Progenitor cell of endocrine pancreas (in vitro differentiated cells): ENCODE results near the gene TMEM59L. TPM values are rescaled to one million over a fixed set of nuclear protein-coding genes. Genes with fewer than 3 reads are reported as not detected.
A peak's percentile ranks its signal among the peaks of the same experiment; 100 is the strongest.

Source experiments
- DNase-seq: peaks from one replicate; pipeline ENCODE4 v3.0.0; 2021; ENCODE audit warnings: low spot score; ENCODE audit not compliant: unreplicated experiment
- H3K27ac Mint-ChIP-seq: 2 replicates; pipeline ENCODE4 v1.8.0; 2021; ENCODE audit warnings: mild to moderate bottlenecking, moderate library complexity, mixed read lengths
- H3K27me3 Mint-ChIP-seq: 2 replicates; pipeline ENCODE4 v1.8.0; 2021; ENCODE audit warnings: mixed read lengths
- H3K36me3 Mint-ChIP-seq: 2 replicates; pipeline ENCODE4 v1.8.0; 2022; ENCODE audit warnings: mixed read lengths; ENCODE audit not compliant: insufficient read depth
- H3K4me1 Mint-ChIP-seq: 2 replicates; pipeline ENCODE4 v1.8.0; 2021; ENCODE audit warnings: low read depth, mixed read lengths
- H3K4me3 Mint-ChIP-seq: 2 replicates; pipeline ENCODE4 v1.8.0; 2021; ENCODE audit warnings: low read depth, mild to moderate bottlenecking, moderate library complexity, mixed read lengths
- H3K9me3 Mint-ChIP-seq: 2 replicates; pipeline ENCODE4 v1.8.0; 2021; ENCODE audit warnings: low read depth, mixed read lengths
- total RNA-seq: library from RNA; stranded (reverse); gene quantifications from 2 replicates; pipeline ENCODE4 v1.2.1, GENCODE V29; 2021
- TF ChIP-seq, protein P1 (sequence below): fragments of 200-600 bp; sonication (generic); IDR thresholded peaks from one replicate; pipeline ENCODE4 v1.5.0; 2021; ENCODE audit warnings: antibody characterized with exemption, mild to moderate bottlenecking; ENCODE audit not compliant: unreplicated experiment

Gene TMEM59L
- total RNA-seq, 1 donor from 2014 or later, result 6.4 TPM

DNA sequence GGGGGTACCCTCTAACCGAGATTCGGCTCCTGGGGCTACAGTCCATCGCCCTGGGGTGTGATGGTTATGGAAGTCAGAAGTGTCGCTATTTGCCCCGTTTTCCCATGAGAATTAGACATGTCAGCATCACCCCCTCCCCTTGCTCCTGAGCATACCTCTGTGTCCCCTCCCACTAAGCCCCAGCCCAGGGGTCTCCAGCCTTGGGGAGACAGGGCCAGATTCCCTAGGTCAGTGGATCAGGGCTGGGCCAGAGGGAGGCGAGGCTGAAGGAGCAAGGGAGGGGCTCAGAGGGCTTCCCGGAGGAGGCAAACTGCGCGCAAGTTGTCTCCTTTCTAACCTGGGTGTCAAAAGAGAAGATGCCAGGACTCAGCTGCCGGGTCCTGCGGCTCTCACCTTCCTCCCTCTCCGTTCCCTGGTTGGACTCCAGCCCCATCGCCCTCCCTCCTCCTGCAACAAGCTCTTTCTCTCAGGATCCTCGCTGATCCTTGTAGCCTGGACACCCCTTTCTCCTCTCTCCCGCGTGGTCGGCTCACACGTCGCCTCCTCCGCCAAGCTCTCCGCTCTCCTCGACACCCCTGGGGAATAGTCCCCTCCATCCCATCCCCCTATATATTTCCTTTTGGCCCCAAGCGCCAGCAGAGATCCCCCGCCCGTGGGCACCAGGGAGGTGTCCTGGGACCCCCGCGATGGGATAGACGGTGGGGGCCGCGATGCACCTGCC, 459 bp upstream of the TMEM59L start:
- peak overlapping the region; percentile 62 for H3K27ac Mint-ChIP-seq
- H3K4me3 Mint-ChIP-seq, result peak overlapping the region; percentile 63
- TF ChIP-seq, protein P1, sequence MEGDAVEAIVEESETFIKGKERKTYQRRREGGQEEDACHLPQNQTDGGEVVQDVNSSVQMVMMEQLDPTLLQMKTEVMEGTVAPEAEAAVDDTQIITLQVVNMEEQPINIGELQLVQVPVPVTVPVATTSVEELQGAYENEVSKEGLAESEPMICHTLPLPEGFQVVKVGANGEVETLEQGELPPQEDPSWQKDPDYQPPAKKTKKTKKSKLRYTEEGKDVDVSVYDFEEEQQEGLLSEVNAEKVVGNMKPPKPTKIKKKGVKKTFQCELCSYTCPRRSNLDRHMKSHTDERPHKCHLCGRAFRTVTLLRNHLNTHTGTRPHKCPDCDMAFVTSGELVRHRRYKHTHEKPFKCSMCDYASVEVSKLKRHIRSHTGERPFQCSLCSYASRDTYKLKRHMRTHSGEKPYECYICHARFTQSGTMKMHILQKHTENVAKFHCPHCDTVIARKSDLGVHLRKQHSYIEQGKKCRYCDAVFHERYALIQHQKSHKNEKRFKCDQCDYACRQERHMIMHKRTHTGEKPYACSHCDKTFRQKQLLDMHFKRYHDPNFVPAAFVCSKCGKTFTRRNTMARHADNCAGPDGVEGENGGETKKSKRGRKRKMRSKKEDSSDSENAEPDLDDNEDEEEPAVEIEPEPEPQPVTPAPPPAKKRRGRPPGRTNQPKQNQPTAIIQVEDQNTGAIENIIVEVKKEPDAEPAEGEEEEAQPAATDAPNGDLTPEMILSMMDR, result no peak
- H3K27me3 Mint-ChIP-seq, result peaks cover 67% of the 10 kb centered on the region
- no peaks in the 10 kb centered on the region for H3K36me3 Mint-ChIP-seq
- no peak for DNase-seq
- H3K4me1 Mint-ChIP-seq, result peaks cover 24% of the 10 kb centered on the region
- H3K9me3 Mint-ChIP-seq, result no peaks in the 10 kb centered on the region

DNA sequence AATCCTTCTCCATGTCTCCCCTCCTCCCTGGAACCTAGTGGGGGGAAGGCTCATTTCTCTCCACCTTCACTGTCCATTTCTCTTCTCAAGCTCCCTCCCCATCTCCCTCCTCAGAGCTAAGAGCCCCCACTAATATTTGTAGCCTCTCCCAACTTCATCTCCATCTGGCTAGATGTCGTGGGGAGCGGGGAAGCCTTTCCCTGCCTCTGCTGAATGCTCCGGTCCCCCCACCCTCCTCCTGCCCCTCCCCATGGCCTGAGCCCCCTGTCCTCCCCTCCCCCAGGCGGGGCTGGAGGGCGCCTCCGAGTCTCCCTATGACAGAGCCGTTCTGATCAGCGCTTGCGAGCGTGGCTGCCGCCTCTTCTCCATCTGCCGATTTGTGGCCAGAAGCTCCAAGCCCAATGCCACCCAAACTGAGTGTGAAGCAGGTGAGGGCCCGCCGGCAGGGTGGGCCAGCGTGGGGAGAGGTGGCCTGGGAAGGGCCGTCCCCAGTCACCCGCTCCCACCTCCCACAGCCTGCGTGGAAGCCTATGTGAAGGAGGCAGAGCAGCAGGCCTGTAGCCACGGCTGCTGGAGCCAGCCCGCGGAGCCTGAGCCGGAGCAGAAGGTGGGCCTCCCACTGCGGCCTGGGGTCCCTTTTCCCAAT, 1.0 kb downstream of the TMEM59L start:
- Mint-ChIP-seq H3K36me3 (no peaks in the 10 kb centered on the region), H3K27ac (no peak overlapping the region), H3K9me3 (peaks cover 4% of the 10 kb centered on the region), H3K27me3 (peaks cover 59% of the 10 kb centered on the region), H3K4me1 (peaks cover 22% of the 10 kb centered on the region), H3K4me3 (peak overlapping the region; percentile 56)
- DNase-seq, result no peak
- TF ChIP-seq, protein P1, result no peak

- no peak overlapping the region for H3K27ac Mint-ChIP-seq
- TF ChIP-seq, protein P1, result no peak
- H3K9me3 Mint-ChIP-seq, result peaks cover 4% of the 10 kb centered on the region
- H3K27me3 Mint-ChIP-seq, result peaks cover 53% of the 10 kb centered on the region
- no peak overlapping the region for H3K4me3 Mint-ChIP-seq
- no peak for DNase-seq
- H3K4me1 Mint-ChIP-seq, result peaks cover 9% of the 10 kb centered on the region
- H3K36me3 Mint-ChIP-seq, result no peaks in the 10 kb centered on the region
Observed at GRCh38 chr19:18616023-18616422, 3.4 kb downstream of the TMEM59L start.

- DNase-seq, result no peak
- Mint-ChIP-seq H3K27ac (no peak overlapping the region), H3K27me3 (peaks cover 45% of the 10 kb centered on the region), H3K36me3 (no peaks in the 10 kb centered on the region), H3K4me3 (no peak overlapping the region), H3K9me3 (peaks cover 4% of the 10 kb centered on the region), H3K4me1 (peaks cover 4% of the 10 kb centered on the region)
- TF ChIP-seq, protein P1, result no peak
Observed at GRCh38 chr19:18617562-18617961, 4.9 kb downstream of the TMEM59L start.

GRCh38 chr19:18618236-18618635, 5.6 kb downstream of the TMEM59L start:
- Mint-ChIP-seq H3K27me3 (peaks cover 44% of the 10 kb centered on the region), H3K27ac (no peak overlapping the region), H3K4me3 (no peak overlapping the region)

More at GRCh38 chr19:18618236-18618635, 5.6 kb downstream of the TMEM59L start:
- no peak for DNase-seq
- TF ChIP-seq, protein P1, result no peak
- H3K36me3 Mint-ChIP-seq, result no peaks in the 10 kb centered on the region
- H3K9me3 Mint-ChIP-seq, result peaks cover 4% of the 10 kb centered on the region
- H3K4me1 Mint-ChIP-seq, result peaks cover 2% of the 10 kb centered on the region
